ENCODE measurements around the gene THOC6.

Gene THOC6

DNA sequence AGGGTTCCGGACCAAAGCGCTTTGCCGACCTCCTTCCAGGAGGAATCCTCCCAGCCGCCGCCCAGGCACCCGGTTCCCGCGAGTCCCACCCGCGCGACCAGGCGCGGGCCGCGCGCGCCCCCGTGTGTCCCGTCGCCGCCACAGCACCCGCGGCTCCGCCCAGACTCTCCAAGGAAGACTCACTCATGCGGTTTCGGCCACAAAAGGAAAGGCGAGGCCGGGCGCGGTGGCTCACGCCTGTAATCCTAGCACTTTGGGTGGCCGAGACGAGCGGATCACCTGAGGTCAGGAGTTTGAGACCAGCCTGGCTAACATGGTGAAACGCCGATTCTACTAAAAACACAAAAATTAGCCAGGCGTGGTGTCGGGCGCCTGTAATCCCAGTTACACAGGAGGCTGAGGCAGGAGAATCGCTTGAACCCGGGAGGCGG is 40.1 kb upstream of the THOC6 start (continued):
- TF ChIP-seq, protein P1, sequence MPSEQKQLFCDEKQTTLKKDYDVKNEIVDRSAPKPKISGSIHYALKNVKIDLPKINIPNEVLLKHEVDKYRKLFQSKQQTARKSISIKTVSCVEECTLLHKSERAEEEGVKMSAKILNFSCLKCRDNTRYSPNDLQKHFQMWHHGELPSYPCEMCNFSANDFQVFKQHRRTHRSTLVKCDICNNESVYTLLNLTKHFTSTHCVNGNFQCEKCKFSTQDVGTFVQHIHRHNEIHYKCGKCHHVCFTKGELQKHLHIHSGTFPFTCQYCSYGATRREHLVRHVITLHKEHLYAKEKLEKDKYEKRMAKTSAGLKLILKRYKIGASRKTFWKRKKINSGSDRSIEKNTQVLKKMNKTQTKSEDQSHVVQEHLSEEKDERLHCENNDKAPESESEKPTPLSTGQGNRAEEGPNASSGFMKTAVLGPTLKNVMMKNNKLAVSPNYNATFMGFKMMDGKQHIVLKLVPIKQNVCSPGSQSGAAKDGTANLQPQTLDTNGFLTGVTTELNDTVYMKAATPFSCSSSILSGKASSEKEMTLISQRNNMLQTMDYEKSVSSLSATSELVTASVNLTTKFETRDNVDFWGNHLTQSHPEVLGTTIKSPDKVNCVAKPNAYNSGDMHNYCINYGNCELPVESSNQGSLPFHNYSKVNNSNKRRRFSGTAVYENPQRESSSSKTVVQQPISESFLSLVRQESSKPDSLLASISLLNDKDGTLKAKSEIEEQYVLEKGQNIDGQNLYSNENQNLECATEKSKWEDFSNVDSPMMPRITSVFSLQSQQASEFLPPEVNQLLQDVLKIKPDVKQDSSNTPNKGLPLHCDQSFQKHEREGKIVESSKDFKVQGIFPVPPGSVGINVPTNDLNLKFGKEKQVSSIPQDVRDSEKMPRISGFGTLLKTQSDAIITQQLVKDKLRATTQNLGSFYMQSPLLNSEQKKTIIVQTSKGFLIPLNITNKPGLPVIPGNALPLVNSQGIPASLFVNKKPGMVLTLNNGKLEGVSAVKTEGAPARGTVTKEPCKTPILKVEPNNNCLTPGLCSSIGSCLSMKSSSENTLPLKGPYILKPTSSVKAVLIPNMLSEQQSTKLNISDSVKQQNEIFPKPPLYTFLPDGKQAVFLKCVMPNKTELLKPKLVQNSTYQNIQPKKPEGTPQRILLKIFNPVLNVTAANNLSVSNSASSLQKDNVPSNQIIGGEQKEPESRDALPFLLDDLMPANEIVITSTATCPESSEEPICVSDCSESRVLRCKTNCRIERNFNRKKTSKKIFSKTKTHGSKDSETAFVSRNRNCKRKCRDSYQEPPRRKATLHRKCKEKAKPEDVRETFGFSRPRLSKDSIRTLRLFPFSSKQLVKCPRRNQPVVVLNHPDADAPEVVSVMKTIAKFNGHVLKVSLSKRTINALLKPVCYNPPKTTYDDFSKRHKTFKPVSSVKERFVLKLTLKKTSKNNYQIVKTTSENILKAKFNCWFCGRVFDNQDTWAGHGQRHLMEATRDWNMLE (tag by site-specific recombination; conservative IDR thresholded peaks at IDR 0.05; ENCODE audit: low read depth), result no peak
- TF ChIP-seq ZSCAN30 (tag by site-specific recombination; IDR thresholded peaks at IDR 0.05), result peak; percentile 87
- peak; percentile 96 for TF ChIP-seq ZNF335 (tag by site-specific recombination; conservative IDR thresholded peaks at IDR 0.05)
- TF ChIP-seq ZBTB8A (tag by site-specific recombination; IDR thresholded peaks at IDR 0.05), result peak; percentile 73
- TF ChIP-seq IKZF3 (tag by site-specific recombination; IDR thresholded peaks at IDR 0.05), result peak; percentile 88
- TF ChIP-seq, protein P2, sequence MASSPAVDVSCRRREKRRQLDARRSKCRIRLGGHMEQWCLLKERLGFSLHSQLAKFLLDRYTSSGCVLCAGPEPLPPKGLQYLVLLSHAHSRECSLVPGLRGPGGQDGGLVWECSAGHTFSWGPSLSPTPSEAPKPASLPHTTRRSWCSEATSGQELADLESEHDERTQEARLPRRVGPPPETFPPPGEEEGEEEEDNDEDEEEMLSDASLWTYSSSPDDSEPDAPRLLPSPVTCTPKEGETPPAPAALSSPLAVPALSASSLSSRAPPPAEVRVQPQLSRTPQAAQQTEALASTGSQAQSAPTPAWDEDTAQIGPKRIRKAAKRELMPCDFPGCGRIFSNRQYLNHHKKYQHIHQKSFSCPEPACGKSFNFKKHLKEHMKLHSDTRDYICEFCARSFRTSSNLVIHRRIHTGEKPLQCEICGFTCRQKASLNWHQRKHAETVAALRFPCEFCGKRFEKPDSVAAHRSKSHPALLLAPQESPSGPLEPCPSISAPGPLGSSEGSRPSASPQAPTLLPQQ (tag by site-specific recombination; IDR thresholded peaks at IDR 0.05), result peak; percentile 82; the same call in 1 of the 2 replicates
- TF ChIP-seq ZBTB17 (tag by site-specific recombination; IDR thresholded peaks at IDR 0.05), result peak; percentile 54
- 0 out of 2 replicates have a peak, but pooled peaks have one; percentile 33 for TF ChIP-seq ZNF792 (tag by site-specific recombination; IDR thresholded peaks at IDR 0.05)
- TF ChIP-seq ZNF488 (tag by site-specific recombination; IDR thresholded peaks at IDR 0.05), result no peak
- peak; percentile 82; the same call in 1 of the 2 replicates for TF ChIP-seq ZNF561 (tag by site-specific recombination; IDR thresholded peaks at IDR 0.05; ENCODE audit: borderline replicate concordance)
- TF ChIP-seq REPIN1 (tag by site-specific recombination; IDR thresholded peaks at IDR 0.05; ENCODE audit: low read depth), result peak; percentile 60; the same call in 1 of the 2 replicates
- TF ChIP-seq ZNF391 (tag by site-specific recombination; IDR thresholded peaks at IDR 0.05; ENCODE audit: borderline replicate concordance, low read depth), result peak; percentile 26; the same call in 1 of the 2 replicates
- no peak for TF ChIP-seq TCF7L2 (IDR thresholded peaks at IDR 0.05; ENCODE audit: borderline replicate concordance, low read depth, low read length)
- TF ChIP-seq SP7 (tag by site-specific recombination; IDR thresholded peaks at IDR 0.05), result peak; percentile 33; the same call in 1 of the 2 replicates
- TF ChIP-seq GLI4 (tag by site-specific recombination; IDR thresholded peaks at IDR 0.05), result no peak
- 0 out of 2 replicates have a peak, but pooled peaks have one; percentile 42 for TF ChIP-seq ZEB2 (tag by site-specific recombination; IDR thresholded peaks at IDR 0.05)
- TF ChIP-seq KLF1 (tag by site-specific recombination; IDR thresholded peaks at IDR 0.05), result peak; percentile 95
- TF ChIP-seq ZNF660 (tag by site-specific recombination; IDR thresholded peaks at IDR 0.05), result peak; percentile 86
- no peak for TF ChIP-seq ZBTB21 (tag by site-specific recombination; IDR thresholded peaks at IDR 0.05)
- peak; percentile 77 for TF ChIP-seq PRDM1 (tag by site-specific recombination; IDR thresholded peaks at IDR 0.05)
- no peak for TF ChIP-seq ZNF157 (tag by site-specific recombination; IDR thresholded peaks at IDR 0.05)
- peak; percentile 46 for TF ChIP-seq ZNF654 (tag by site-specific recombination; IDR thresholded peaks at IDR 0.05; ENCODE audit: low read depth)
- 0 out of 2 replicates have a peak, but pooled peaks have one; percentile 20 for TF ChIP-seq PATZ1 (tag by site-specific recombination; IDR thresholded peaks at IDR 0.05)
- TF ChIP-seq ZNF2 (tag by site-specific recombination; IDR thresholded peaks at IDR 0.05), result peak; percentile 53
- TF ChIP-seq, protein P3, sequence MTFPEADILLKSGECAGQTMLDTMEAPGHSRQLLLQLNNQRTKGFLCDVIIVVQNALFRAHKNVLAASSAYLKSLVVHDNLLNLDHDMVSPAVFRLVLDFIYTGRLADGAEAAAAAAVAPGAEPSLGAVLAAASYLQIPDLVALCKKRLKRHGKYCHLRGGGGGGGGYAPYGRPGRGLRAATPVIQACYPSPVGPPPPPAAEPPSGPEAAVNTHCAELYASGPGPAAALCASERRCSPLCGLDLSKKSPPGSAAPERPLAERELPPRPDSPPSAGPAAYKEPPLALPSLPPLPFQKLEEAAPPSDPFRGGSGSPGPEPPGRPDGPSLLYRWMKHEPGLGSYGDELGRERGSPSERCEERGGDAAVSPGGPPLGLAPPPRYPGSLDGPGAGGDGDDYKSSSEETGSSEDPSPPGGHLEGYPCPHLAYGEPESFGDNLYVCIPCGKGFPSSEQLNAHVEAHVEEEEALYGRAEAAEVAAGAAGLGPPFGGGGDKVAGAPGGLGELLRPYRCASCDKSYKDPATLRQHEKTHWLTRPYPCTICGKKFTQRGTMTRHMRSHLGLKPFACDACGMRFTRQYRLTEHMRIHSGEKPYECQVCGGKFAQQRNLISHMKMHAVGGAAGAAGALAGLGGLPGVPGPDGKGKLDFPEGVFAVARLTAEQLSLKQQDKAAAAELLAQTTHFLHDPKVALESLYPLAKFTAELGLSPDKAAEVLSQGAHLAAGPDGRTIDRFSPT (tag by site-specific recombination; IDR thresholded peaks at IDR 0.05), result peak; percentile 27; the same call in 1 of the 2 replicates
- TF ChIP-seq ZNF830 (tag by site-specific recombination; IDR thresholded peaks at IDR 0.05; ENCODE audit: low read depth), result no peak
- TF ChIP-seq, protein P4, sequence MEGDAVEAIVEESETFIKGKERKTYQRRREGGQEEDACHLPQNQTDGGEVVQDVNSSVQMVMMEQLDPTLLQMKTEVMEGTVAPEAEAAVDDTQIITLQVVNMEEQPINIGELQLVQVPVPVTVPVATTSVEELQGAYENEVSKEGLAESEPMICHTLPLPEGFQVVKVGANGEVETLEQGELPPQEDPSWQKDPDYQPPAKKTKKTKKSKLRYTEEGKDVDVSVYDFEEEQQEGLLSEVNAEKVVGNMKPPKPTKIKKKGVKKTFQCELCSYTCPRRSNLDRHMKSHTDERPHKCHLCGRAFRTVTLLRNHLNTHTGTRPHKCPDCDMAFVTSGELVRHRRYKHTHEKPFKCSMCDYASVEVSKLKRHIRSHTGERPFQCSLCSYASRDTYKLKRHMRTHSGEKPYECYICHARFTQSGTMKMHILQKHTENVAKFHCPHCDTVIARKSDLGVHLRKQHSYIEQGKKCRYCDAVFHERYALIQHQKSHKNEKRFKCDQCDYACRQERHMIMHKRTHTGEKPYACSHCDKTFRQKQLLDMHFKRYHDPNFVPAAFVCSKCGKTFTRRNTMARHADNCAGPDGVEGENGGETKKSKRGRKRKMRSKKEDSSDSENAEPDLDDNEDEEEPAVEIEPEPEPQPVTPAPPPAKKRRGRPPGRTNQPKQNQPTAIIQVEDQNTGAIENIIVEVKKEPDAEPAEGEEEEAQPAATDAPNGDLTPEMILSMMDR (tag by site-specific recombination; IDR thresholded peaks at IDR 0.05), result peak; percentile 60; the same call in 1 of the 2 replicates

Measured in HEK293 (cell line).